ENCODE measurements around the gene PLEKHM2.
"Not testable (repeated sequence)": the region's sequence is repeated elsewhere in the genome, so short reads cannot be mapped to it uniquely, and the experiment has no call there.

Gene PLEKHM2, protein sequence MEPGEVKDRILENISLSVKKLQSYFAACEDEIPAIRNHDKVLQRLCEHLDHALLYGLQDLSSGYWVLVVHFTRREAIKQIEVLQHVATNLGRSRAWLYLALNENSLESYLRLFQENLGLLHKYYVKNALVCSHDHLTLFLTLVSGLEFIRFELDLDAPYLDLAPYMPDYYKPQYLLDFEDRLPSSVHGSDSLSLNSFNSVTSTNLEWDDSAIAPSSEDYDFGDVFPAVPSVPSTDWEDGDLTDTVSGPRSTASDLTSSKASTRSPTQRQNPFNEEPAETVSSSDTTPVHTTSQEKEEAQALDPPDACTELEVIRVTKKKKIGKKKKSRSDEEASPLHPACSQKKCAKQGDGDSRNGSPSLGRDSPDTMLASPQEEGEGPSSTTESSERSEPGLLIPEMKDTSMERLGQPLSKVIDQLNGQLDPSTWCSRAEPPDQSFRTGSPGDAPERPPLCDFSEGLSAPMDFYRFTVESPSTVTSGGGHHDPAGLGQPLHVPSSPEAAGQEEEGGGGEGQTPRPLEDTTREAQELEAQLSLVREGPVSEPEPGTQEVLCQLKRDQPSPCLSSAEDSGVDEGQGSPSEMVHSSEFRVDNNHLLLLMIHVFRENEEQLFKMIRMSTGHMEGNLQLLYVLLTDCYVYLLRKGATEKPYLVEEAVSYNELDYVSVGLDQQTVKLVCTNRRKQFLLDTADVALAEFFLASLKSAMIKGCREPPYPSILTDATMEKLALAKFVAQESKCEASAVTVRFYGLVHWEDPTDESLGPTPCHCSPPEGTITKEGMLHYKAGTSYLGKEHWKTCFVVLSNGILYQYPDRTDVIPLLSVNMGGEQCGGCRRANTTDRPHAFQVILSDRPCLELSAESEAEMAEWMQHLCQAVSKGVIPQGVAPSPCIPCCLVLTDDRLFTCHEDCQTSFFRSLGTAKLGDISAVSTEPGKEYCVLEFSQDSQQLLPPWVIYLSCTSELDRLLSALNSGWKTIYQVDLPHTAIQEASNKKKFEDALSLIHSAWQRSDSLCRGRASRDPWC

DNA sequence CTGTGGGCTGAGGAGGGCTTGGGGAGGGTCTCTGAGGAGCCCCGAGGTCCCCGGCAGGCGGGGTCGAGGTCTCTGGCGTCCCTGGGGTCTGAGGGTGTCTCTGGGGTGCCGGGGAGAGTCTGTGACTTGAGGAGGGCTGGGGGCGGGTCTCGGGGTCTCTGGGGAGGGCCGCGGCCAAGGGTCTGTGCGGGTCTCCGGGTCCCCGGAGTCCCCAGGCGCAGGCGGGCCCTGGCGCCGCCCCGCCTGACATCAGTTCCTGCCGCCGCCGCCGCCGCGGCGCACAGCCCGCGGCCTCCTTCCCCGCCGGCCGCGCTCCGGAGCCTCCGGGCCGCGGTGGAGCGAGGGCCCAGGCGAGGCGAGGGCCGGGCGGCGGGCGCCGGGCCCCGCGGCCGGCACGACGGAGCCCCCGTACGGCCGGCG lies at the start of gene PLEKHM2:
PLEKHM2 (plus strand) TSS at position 279 of the 420 bp plus-strand sequence. CDS start 239 bp downstream, outside the sequence.
- DNase-seq, result peak; percentile 33

DNA sequence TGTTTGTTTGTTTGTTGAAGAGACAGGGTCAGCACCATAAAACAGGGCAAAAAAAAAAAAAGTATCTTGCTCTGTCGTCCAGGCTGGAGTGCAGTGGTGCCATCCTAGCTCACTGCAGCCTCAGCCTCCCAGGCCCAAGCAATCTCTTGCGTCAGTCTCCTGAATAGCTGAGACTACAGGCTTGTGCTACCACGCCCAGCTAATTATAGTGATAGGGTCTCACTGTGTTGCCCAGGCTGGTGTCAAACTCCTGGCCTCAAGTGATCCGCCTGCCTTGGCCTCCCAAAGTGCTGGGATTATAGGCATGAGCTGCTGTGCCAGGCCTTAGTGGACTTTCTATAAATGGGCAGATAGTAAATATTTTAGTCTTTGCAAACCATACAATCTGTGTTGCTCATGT lies 47.7 kb upstream of the PLEKHM2 start:
- DNase-seq, result no peak

DNA sequence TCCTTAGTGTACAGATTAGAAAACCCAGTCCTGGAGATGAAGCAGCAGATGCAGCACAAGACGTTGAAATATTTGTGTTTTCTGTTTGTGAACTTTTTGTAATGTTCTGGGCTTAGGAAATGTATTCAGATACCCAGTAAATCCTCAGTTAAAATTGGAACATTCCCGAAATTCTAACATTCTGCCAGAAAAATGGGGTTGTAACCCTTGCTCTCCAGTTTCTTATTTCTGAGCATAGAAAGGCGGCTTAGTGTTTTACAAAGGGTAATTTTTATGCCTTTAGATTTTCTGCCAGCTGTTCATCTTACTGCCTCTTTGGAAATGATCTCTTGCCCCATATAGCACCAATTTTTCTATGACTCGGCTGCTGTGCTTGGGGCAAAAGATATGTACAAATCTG lies 46.3 kb upstream of the PLEKHM2 start:
- DNase-seq, result no peak

DNA sequence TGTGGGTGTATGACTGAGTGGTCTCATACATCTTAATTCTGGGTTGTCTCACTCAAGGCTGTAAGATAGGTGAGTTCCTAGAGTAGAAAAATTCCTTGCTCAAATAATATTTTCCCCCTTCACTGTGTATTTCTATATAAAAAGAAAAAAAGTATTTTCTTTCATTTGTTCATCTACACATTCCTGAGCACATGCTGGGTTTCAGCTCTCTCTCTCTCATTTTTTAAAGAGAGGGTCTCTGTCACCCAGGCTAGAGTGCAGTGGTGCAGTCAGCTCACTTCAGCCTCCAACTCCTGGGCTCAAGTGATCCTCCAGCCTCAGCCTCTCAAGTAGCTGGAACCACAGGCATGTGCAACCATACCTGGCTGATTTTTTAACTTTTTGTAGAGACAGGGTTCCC lies 44.9 kb upstream of the PLEKHM2 start:
- no peak for DNase-seq

DNA sequence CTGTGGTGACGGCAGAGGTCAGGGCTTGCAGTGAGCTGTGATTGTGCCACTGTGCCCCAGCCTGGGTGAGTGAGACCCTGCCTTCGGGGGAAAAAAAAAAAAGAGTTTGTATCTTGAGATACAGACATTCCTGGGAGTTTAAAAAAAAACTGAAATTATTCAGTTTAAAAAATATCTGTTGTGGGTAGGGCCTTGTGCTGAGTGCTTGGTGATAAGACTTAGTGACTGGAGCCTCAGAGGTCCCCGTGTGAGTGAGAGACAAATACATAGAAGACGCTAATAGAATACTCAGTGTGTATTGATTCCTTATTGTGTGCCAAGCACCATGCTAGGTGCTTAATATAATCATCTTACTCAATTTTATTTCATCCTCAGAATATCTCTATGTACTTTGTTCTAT lies 44.2 kb upstream of the PLEKHM2 start:
- DNase-seq, result no peak

DNA sequence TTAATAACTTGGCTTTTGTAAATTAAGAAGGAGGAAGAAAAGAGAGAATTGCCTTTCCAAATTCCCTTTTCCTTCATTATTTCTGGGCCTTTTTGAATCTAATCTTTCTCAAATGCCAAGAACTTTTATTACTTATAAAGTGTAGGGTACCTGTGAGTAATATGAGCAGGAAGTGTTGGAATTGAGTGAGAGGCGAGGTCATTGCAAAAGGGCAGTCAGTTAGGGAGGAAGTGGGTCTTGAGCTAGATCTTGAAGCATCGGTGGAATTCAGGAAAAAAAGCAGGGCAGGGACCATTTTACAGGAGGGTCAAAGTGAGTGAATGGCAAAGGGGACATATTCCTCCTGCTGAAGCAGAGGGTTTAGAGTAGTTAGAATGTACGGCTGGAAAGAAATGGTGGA lies 43.5 kb upstream of the PLEKHM2 start:
- DNase-seq, result no peak

DNA sequence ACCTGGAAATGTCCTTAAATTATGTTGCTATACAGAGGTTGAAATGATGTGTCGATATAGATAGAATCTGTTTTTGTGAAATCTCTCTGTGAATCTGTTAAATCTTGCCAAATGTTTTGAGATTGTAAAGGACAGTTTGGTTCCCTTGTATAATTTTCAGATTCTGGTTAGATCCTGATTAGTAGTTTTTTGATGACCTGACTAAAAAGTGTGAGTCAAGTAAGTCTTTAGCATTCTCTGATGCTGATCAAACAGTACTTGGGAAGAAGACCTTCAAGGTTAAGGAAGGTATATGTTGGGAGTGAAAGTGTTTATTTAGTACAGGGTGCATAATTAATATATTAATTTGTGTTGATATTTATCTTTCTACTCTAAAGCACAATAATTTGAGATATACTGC lies 34.2 kb upstream of the PLEKHM2 start:
- no peak for DNase-seq

DNA sequence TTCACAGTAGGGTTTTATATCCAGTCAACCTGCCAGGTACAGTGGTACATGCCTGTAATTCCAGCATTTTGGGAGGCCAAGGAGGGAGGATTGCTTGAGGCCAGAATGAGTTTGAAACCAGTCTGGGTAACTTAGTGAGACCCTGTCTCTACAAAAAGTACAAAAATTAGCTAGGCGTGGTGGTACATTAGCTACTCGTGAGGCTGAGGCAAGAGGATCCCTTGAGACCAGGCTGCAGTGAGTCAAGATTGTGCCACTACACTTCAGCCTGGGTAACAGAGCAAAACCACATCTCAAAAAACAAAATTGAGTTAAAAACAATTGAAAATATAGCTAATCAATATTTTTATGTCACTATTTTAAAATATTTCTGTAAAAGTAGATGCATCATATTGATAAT lies 33.7 kb upstream of the PLEKHM2 start:
- DNase-seq, result no peak

DNA sequence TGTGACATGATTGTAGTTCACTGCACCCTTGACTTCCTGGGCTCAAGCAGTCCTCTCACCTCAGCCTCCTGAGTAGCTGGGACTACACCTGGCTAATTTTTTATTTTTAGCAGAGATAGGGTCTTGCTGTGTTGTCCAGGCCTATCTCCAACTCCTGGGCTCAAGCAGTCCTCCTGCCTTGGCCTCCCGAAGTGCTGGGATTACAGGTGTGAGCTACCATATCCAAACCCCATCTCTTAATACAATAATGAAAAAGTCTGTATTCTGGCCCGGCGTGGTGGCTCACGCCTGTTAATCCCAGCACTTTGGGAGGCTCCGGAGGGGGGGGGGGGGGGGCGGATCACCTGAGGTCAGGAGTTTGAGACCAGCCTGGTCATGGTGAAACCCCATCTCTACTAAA lies 32.0 kb upstream of the PLEKHM2 start:
- DNase-seq, result not testable (repeated sequence)

DNA sequence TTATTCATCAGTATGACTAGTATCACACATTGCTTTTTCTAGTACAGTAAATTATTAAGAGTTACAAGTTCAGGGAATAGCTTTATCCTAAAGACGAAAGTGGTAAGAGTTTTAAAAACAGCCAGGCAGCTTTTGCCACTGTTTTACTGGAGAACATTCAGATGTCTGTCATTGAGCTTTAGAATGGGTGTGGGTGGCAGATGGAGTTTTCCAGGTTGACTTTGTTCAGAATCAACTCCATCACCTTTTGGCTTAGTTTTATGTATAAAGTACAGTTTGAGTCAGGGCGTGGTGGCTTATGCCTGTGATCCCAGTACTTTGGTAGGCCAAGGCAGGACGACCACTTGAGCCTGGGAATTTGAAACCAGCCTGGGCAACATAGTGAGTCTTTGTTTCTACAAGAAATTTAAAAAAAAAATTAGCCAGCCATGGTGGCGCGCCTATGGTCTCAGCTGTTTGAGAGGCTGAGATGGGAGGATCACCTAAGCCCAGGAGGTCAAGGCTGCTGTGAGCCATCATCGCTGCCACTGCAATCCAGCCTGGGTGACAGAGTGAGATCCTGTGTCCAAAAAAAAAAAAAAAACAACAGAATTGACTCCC lies 29.9 kb upstream of the PLEKHM2 start:
- DNase-seq, result no peak

DNA sequence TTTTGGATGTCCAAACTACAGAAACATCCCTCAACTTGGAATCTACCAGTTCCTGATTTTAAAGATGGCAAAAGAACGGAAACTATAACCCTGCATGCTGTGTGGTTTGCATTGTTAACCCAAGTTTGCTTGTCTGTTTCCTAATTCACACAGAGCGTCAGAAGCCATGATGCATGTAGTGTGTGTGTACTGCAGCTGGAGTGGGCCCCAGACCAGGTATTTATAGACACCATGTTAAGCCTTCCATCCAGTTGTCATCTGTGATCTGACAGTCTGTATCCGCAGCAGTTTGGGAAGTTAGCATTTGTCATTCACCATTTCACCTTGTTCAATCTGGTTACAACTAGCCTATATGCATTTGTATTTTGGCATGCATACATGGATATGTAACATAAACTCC lies 27.7 kb upstream of the PLEKHM2 start:
- no peak for DNase-seq

DNA sequence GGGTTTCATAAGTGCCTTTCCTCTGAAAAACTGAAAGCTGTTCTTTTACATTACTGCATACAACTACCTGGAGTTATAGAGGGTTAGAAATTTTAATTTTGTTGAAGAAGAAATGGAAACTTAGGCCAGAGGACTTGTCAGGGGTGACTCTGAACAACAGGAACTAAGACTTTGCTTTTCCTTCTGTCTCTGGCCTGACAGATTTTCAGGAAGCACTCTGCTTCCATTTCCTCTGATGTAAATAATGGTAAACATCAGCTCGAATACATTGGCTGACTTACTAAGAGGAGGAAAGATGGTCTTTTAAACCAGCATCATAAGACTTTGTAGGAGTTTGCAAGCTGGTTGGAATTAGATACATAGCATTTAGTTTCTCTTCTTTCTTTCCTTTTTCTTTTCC lies 27.1 kb upstream of the PLEKHM2 start:
- DNase-seq, result no peak

DNA sequence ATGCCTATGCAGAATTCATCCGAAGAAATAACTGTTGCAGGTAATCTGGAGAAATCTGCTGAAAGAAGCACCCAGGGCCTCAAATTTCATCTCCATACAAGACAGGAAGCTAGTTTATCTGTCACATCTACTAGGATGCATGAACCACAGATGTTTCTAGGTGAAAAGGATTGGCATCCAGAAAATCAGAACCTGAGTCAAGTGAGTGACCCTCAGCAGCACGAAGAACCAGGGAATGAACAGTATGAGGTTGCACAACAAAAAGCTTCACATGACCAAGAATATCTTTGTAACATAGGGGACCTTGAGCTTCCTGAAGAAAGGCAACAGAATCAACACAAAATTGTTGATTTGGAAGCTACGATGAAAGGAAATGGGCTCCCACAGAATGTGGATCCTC lies 24.0 kb upstream of the PLEKHM2 start:
- no peak for DNase-seq

DNA sequence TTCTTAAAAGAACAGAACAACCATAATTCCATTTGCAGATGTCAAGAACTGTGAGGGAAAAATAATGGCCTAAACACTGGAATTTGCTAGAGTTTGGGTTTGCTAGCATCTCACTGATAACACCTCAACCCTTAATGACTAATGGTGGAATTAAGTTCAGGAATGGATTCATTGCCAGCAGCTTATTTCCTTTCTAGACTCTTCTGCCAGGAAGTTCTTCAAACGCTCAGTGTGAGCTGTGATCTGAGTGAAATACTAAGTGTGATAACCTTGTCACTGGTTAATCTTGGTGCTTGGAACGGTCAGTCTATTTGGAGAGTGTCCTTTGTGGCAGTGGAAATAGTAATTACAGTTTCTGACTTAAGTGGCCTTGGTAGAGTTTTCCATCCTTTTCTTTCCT lies 21.6 kb upstream of the PLEKHM2 start:
- no peak for DNase-seq

DNA sequence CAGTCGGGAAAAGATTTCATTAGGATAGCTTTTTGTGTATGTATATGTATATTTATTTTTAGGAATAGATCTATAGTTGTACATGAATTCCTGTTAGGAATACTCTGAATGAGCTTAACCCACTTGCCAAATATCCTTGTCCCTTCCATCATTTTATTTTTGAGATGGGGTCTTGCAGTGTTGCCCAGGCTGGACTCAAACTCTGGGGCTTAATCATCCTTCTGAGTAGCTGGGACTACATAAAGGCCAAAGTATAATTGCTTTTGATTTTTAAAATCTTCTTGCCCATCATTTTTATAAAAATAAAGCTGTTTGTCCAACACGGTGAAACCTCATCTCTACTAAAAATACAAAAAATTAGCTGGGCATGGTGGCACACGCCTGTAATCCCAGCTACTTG lies 20.2 kb upstream of the PLEKHM2 start:
- no peak for DNase-seq

DNA sequence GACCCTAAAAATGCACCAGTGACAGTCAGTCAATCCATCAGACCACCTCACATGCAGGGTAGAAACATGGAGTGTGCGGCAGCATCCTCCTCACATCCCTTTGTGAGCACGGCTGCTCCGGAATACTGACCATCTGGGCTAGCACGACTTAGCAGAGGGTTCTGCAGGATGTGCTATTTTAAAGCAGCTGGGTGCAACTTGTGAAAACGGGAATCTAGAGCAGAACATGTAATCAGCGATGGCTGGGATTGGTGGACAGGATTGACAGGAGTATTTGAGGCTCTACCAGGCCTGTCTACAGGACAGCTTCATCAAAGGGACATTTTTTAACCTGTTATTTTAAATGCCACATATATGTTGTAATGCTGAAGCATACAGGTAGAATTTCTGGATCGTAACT lies 16.8 kb upstream of the PLEKHM2 start:
- no peak for DNase-seq

DNA sequence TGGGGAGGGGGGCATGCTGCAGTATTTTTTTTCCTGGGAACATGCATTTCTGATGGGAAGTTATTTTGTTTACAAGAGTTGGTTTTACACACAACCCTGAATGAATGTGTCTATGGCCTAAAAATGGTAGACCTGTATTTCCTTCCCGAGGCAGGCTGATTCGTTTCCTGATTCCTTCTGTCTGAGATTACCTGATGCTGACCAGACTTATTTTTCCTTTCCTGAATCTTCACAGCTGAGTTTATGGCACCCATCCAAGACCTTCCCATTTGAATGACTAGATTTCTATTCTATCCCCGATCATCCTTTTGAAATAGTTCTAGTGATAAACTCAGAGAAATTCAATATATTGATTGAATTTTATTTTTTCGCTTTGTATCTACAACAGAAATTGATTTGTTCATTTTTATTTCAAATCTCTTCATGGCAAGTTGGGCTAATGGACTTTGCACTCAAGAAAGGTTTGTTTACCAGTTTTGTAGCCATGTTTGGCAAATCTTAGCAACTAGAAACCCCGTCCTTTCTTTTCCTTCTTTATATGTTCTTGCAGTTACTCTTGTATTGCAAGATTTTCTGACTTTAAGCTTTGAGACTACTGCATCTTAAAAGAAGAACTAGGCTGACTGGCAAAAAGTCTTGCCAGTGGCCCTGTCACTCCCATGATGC lies 15.9 kb upstream of the PLEKHM2 start:
- DNase-seq, result no peak

DNA sequence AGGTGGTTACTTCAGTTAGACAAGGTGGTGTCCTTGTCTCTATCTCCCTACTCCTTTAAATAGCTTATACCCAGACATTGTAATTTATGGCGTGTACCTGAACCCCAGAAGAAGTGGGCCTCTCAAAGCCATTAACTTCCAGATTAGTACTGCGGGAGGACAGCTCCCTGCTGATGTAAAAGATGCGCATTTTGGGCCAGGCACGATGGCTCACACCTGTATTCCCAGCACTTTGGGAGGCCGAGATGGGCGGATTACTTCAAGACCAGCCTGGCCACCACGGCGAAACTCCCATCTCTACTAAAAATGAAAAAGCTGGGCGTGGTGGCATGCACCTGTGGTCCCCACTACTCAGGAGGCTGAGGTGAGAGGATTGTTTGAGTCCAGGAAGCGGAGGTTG lies 15.0 kb upstream of the PLEKHM2 start:
- no peak for DNase-seq

DNA sequence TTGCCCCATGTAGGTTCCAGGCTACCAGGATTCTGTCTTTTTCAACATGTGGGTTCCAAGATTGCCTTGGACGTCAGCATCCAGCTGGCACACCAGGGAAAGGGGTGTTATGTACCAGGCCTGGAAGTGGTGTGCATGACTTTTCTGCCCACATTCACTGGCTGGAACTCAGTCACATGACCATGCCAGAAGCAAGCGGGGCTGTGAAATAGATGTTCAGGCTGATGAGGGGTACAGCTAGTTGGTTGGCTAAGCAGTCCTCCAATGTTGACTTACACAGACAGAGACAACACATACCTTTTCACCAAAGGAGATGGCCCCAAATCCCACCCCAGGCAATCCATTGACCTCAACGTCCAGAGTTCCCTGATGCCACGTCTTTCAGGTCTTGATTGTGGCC lies 14.3 kb upstream of the PLEKHM2 start:
- DNase-seq, result no peak

DNA sequence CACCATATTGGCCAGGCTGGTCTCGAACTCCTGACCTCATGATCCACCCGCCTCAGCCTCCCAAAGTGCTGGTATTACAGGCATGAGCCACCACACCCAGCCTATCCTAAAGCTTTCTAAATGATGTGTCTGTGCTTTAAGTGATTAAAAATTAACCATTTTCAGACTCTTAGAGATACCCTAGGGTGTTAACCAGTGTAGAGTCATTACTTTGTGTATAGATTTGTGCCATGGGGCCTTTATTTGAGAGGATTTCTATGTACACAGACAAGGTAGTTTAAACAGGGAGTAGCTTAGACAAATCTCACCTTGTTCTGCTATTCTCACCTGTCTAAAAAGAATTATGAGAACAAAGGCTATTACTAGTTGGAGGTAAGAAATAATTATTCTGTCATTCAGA lies 12.7 kb upstream of the PLEKHM2 start:
- DNase-seq, result no peak

DNA sequence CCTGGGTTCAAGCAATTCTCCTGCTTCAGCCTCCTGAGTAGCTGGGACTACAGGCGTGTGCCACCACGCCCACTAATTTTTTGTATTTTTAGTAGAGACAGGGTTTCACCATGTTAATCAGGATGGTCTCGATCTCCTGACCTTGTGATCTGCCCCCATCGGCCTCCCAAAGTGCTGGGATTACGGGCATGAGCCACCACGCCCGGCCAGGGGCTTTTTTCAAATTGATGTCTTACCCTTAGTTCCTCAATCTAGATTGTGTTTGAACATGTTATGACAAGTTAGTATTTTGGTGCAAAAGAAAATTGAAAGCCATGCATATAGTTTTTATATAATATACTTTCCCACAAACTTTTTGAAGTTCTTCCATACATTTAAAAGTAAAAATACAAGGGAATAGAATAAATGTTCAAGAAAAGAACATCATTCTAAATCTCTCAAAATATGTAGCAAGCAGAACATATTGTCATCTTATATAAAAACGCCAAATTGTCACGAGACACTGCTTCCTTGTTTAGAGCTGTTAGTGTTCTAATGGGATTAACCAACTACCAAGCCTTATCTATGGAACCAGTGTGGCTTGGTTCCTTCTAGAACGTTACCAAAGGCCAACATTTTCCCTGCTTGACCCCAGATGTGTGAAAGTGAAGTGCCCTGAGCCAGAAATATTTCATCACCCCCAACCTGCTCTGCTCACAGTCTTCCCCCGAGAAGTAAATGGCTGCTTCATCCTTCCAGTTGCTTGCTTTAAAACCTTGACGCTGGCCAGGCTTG lies 9.5 kb upstream of the PLEKHM2 start:
- no peak for DNase-seq

DNA sequence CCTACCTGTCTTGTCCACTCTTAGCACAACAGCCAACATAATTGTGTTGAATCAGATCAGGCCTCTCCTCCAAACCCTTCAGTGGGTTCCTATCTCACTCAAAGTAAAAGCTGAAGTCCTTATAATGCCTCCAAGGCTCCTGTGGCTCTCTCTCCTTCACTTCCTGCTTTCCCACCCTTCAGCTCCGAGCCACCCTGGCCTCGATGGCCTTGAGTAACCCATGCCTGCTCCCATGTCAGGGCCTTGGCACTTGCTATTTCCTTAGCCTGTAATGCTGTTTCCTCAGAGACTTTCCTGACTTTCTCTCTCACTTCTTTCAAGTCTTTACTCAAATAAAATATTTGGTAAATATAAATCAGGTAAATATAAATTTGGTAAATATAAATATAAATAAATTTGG lies 8.1 kb upstream of the PLEKHM2 start:
- no peak for DNase-seq
